RWPE1 (cell line): ENCODE data around the gene SMG9.

Source experiments
- CTCF ChIA-PET: fragments of 350-600 bp; sonication (Branson Sonifier 250); formaldehyde crosslinking; extraction: SDS; loops from one replicate; lab custom pipeline; 2021; lab: Yijun Ruan, JAX
- POLR2A ChIA-PET: fragments of 400-600 bp; formaldehyde crosslinking; extraction: SDS; loops from one replicate; lab custom pipeline; 2020; ENCODE audit warnings: antibody characterized with exemption; ENCODE audit not compliant: low non-redundant PET; lab: Yijun Ruan, JAX
- DNase-seq: peaks from one replicate; pipeline ENCODE4 v3.0.0; 2012; ENCODE audit warnings: low spot score
- H3K27ac ChIP-seq: fragments of 450-650 bp; 2 replicates; pipeline ENCODE4 v1.5.1; 2017
- TF ChIP-seq, protein P1 (sequence below): fragments of 450-650 bp; conservative IDR thresholded peaks from 2 replicates; pipeline ENCODE4 v1.5.1; 2017; ENCODE audit warnings: low read depth, mild to moderate bottlenecking

SMG9 gene

DNA sequence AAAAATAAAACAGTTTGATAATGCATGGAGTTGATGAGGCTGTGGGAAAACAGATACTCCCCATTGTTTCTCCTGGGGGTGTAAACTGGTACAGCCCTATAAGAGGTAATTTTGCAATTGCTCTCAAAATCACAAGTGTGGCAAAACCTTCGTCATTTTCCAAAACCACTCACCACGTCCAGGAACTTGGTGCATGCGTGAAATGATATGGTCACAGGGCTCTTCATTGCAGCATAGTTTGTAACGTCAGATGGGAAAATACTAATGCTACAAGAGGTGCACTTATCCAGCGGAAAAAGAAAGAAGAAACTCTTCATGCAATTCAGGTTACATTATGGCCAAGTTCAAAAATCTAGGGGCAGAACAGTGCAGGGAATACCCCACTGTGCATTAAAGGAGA lies 72.9 kb downstream of the SMG9 start:
- DNase-seq = no peak
- TF ChIP-seq, protein P1, sequence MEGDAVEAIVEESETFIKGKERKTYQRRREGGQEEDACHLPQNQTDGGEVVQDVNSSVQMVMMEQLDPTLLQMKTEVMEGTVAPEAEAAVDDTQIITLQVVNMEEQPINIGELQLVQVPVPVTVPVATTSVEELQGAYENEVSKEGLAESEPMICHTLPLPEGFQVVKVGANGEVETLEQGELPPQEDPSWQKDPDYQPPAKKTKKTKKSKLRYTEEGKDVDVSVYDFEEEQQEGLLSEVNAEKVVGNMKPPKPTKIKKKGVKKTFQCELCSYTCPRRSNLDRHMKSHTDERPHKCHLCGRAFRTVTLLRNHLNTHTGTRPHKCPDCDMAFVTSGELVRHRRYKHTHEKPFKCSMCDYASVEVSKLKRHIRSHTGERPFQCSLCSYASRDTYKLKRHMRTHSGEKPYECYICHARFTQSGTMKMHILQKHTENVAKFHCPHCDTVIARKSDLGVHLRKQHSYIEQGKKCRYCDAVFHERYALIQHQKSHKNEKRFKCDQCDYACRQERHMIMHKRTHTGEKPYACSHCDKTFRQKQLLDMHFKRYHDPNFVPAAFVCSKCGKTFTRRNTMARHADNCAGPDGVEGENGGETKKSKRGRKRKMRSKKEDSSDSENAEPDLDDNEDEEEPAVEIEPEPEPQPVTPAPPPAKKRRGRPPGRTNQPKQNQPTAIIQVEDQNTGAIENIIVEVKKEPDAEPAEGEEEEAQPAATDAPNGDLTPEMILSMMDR = no peak
- ChIA-PET CTCF (no interaction called here), POLR2A (no interaction called here)
- no peak overlapping the region for H3K27ac ChIP-seq

- no peak for DNase-seq
- CTCF ChIA-PET = interaction anchor here (1.6 kb wide), 1 partner anchor 67 kb away, joined by 5 read pairs; no protein-coding TSS in a partner anchor
- POLR2A ChIA-PET = no interaction called here
- TF ChIP-seq, protein P1 = no peak
- H3K27ac ChIP-seq = no peak overlapping the region
Observed at GRCh38 chr19:43678512-43679261, 76.1 kb downstream of the SMG9 start.
